GM12865 (cell line): ENCODE measurements around the gene USP49.
A peak's percentile ranks its signal among the peaks of the same experiment; 100 is the strongest.

Experiments used
- DNase-seq: peaks from one replicate; pipeline ENCODE4 v3.0.0; 2010; ENCODE audit warnings: low read depth
- H3K4me3 ChIP-seq: 2 replicates; pipeline ENCODE4 v1.5.1; 2011; ENCODE audit warnings: mild to moderate bottlenecking, low read depth, low read length, control low read depth
- CTCF ChIP-seq: IDR thresholded peaks from 2 replicates; pipeline ENCODE4 v1.5.1; 2011; ENCODE audit warnings: low read length, control low read depth, low read depth, inconsistent platforms; ENCODE audit not compliant: insufficient read depth; ENCODE audit errors: missing control alignments

Gene USP49

GRCh38 chr6:41909727-41910126 is 14.6 kb upstream of the USP49 start:
- DNase-seq, result no peak
- TF ChIP-seq CTCF, result no peak
- H3K4me3 ChIP-seq, result no peak overlapping the region

GRCh38 chr6:41901882-41902519 is 6.8 kb upstream of the USP49 start:
- peak; percentile 61 for DNase-seq
- H3K4me3 ChIP-seq, result no peak overlapping the region
- peak; percentile 48 for TF ChIP-seq CTCF

- DNase-seq, result no peak
- TF ChIP-seq CTCF, result no peak
- H3K4me3 ChIP-seq, result no peak overlapping the region
These were observed 5.7 kb upstream of the USP49 start for GRCh38 chr6:41900861-41901260.

- peak overlapping the region; percentile 82 for H3K4me3 ChIP-seq
- TF ChIP-seq CTCF, result no peak
These were observed 1.1 kb upstream of the USP49 start for GRCh38 chr6:41896281-41896680.

GRCh38 chr6:41894366-41895299 is 542 bp downstream of the USP49 start:
- DNase-seq, result no peak
- peak overlapping the region; percentile 82 for H3K4me3 ChIP-seq
- no peak for TF ChIP-seq CTCF

More at GRCh38 chr6:41896281-41896680, 1.1 kb upstream of the USP49 start:
- no peak for DNase-seq

GRCh38 chr6:41892921-41893564 is 2.1 kb downstream of the USP49 start:
- no peak for TF ChIP-seq CTCF
- no peak overlapping the region for H3K4me3 ChIP-seq
- no peak for DNase-seq
